CD4-positive, alpha-beta T cell treated with Interleukin-12 subunit alpha and Interleukin-12 subunit beta, for 1 hour (primary cell): ENCODE results near the gene ZNF358.

Experiments
- DNase-seq: peaks from one replicate; pipeline ENCODE4 v3.0.0-alpha.2; 2020

The ZNF358 gene

GRCh38 chr19:7489609-7490044, 26.3 kb upstream of the ZNF358 start:
- no peak for DNase-seq

GRCh38 chr19:7492142-7492541, 23.8 kb upstream of the ZNF358 start:
- DNase-seq = peak; percentile 26

GRCh38 chr19:7492558-7492957, 23.3 kb upstream of the ZNF358 start:
- no peak for DNase-seq

- no peak for DNase-seq
These were observed 21.3 kb upstream of the ZNF358 start for GRCh38 chr19:7494416-7495098.

GRCh38 chr19:7497292-7497691, 18.6 kb upstream of the ZNF358 start:
- DNase-seq = no peak

GRCh38 chr19:7500811-7501450, 15.0 kb upstream of the ZNF358 start:
- DNase-seq = no peak

GRCh38 chr19:7502552-7502951, 13.4 kb upstream of the ZNF358 start:
- DNase-seq = no peak

GRCh38 chr19:7504684-7505083, 11.2 kb upstream of the ZNF358 start:
- DNase-seq = no peak

GRCh38 chr19:7505288-7505681, 10.6 kb upstream of the ZNF358 start:
- DNase-seq = no peak

GRCh38 chr19:7505682-7506384, 10.1 kb upstream of the ZNF358 start:
- peak; percentile 20 for DNase-seq

- peak; percentile 37 for DNase-seq
These were observed 9.2 kb upstream of the ZNF358 start for GRCh38 chr19:7506385-7507328.

GRCh38 chr19:7507884-7508283, 8.0 kb upstream of the ZNF358 start:
- no peak for DNase-seq

- DNase-seq = no peak
These were observed 6.3 kb upstream of the ZNF358 start for GRCh38 chr19:7509625-7510024.

GRCh38 chr19:7512400-7512851, 3.5 kb upstream of the ZNF358 start:
- no peak for DNase-seq

- no peak for DNase-seq
These were observed 1.9 kb upstream of the ZNF358 start for GRCh38 chr19:7513809-7514642.

- DNase-seq = no peak
These were observed 726 bp upstream of the ZNF358 start for GRCh38 chr19:7515110-7515644.

- DNase-seq = no peak
These were observed 430 bp downstream of the ZNF358 start for GRCh38 chr19:7516333-7516732.

- no peak for DNase-seq
These were observed 975 bp downstream of the ZNF358 start for GRCh38 chr19:7516878-7517277.

- DNase-seq = no peak
These were observed 3.6 kb downstream of the ZNF358 start for GRCh38 chr19:7519361-7520130.

- DNase-seq = no peak
These were observed 4.5 kb downstream of the ZNF358 start for GRCh38 chr19:7520131-7521051.
